SK-N-SH treated with all-trans-retinoic acid at 6 μM for 48 hours (cell line): Measurements from ENCODE around the gene THADA.

ENCODE experiments used
- ATAC-seq: fragments of 200-7000 bp; cut with Tn5 transposase; 3 replicates; pipeline ENCODE4 v1.9.1; 2020; ENCODE audit warnings: mild to moderate bottlenecking, moderate library complexity
- ARNTL ChIP-seq: fragments of 450-650 bp; formaldehyde crosslinking; IDR thresholded peaks from 2 replicates; pipeline ENCODE4 v1.5.0; 2020; ENCODE audit warnings: low read depth, mild to moderate bottlenecking, moderate library complexity, borderline replicate concordance
- BACH2 ChIP-seq: fragments of 250-450 bp; sonication (Bioruptor Pico); IDR thresholded peaks from 2 replicates; pipeline ENCODE4 v1.9.0; 2021; ENCODE audit warnings: mild to moderate bottlenecking, borderline replicate concordance
- CSDC2 ChIP-seq: fragments of 250-450 bp; sonication (Bioruptor Pico); IDR thresholded peaks from 2 replicates; pipeline ENCODE4 v1.5.0; 2020; ENCODE audit warnings: mild to moderate bottlenecking, moderate library complexity
- ESRRG ChIP-seq: fragments of 250-450 bp; sonication (Bioruptor Pico); IDR thresholded peaks from 2 replicates; pipeline ENCODE4 v1.6.1; 2021; ENCODE audit warnings: mild to moderate bottlenecking
- GLIS3 ChIP-seq: fragments of 250-450 bp; sonication (Bioruptor Pico); IDR thresholded peaks from 2 replicates; pipeline ENCODE4 v1.5.0; 2020; ENCODE audit warnings: mild to moderate bottlenecking, moderate library complexity
- ISL1 ChIP-seq: fragments of 250-450 bp; sonication (Bioruptor Pico); IDR thresholded peaks from 2 replicates; pipeline ENCODE4 v2.1.2; 2022; ENCODE audit warnings: mild to moderate bottlenecking, moderate library complexity
- OSR1 ChIP-seq: fragments of 250-450 bp; sonication (Bioruptor Pico); IDR thresholded peaks from 2 replicates; pipeline ENCODE4 v1.8.0; 2022; ENCODE audit warnings: moderate library complexity, mild to moderate bottlenecking, inconsistent platforms
- PATZ1 ChIP-seq: fragments of 250-450 bp; sonication (Bioruptor Pico); IDR thresholded peaks from 2 replicates; pipeline ENCODE4 v1.8.0; 2020; ENCODE audit warnings: mild to moderate bottlenecking, moderate library complexity, borderline replicate concordance
- RARB ChIP-seq: fragments of 250-450 bp; sonication (Bioruptor Pico); IDR thresholded peaks from 2 replicates; pipeline ENCODE4 v1.8.0; 2021; ENCODE audit warnings: mild to moderate bottlenecking, moderate library complexity
- TCF4 ChIP-seq: fragments of 250-450 bp; sonication (Bioruptor Pico); IDR thresholded peaks from 2 replicates; pipeline ENCODE4 v1.8.0; 2021; ENCODE audit warnings: mild to moderate bottlenecking, moderate library complexity, borderline replicate concordance
- TOX ChIP-seq: fragments of 250-450 bp; sonication (Bioruptor Pico); IDR thresholded peaks from 2 replicates; pipeline ENCODE4 v1.8.0; 2021; ENCODE audit warnings: mild to moderate bottlenecking, moderate library complexity, borderline replicate concordance
- TSHZ2 ChIP-seq: fragments of 250-450 bp; sonication (Bioruptor Pico); IDR thresholded peaks from 2 replicates; pipeline ENCODE4 v1.5.0; 2020; ENCODE audit warnings: mild to moderate bottlenecking, moderate library complexity
- ZC3H10 ChIP-seq: fragments of 250-450 bp; sonication (Bioruptor Pico); IDR thresholded peaks from 2 replicates; pipeline ENCODE4 v1.5.1; 2021; ENCODE audit warnings: mild to moderate bottlenecking, moderate library complexity
- ZFP3 ChIP-seq: fragments of 250-450 bp; sonication (Bioruptor Pico); IDR thresholded peaks from 2 replicates; pipeline ENCODE4 v1.5.0; 2020; ENCODE audit warnings: mild to moderate bottlenecking, moderate library complexity
- ZFP30 ChIP-seq: fragments of 450-650 bp; formaldehyde crosslinking; IDR thresholded peaks from 2 replicates; pipeline ENCODE4 v1.5.0; 2022; ENCODE audit warnings: mild to moderate bottlenecking, moderate library complexity
- ZNF565 ChIP-seq: fragments of 450-650 bp; formaldehyde crosslinking; conservative IDR thresholded peaks from 2 replicates; pipeline ENCODE4 v1.5.0; 2020; ENCODE audit warnings: low read depth, mild to moderate bottlenecking, moderate library complexity
- ZNF70 ChIP-seq: fragments of 450-650 bp; formaldehyde crosslinking; IDR thresholded peaks from 2 replicates; pipeline ENCODE4 v1.5.0; 2020; ENCODE audit warnings: mild to moderate bottlenecking, moderate library complexity
- ZNF8 ChIP-seq: fragments of 450-650 bp; formaldehyde crosslinking; IDR thresholded peaks from 2 replicates; pipeline ENCODE4 v1.5.0; 2020; ENCODE audit warnings: mild to moderate bottlenecking, moderate library complexity
- TF ChIP-seq, protein P1 (sequence below): fragments of 250-450 bp; sonication (Bioruptor Pico); IDR thresholded peaks from 2 replicates; pipeline ENCODE4 v1.5.1; 2021; ENCODE audit warnings: mild to moderate bottlenecking, moderate library complexity
- TF ChIP-seq, protein P2 (sequence below): fragments of 250-450 bp; sonication (Bioruptor Pico); IDR thresholded peaks from 2 replicates; pipeline ENCODE4 v1.8.0; 2021; ENCODE audit warnings: low read depth, mild to moderate bottlenecking, moderate library complexity, borderline replicate concordance

Gene THADA

DNA sequence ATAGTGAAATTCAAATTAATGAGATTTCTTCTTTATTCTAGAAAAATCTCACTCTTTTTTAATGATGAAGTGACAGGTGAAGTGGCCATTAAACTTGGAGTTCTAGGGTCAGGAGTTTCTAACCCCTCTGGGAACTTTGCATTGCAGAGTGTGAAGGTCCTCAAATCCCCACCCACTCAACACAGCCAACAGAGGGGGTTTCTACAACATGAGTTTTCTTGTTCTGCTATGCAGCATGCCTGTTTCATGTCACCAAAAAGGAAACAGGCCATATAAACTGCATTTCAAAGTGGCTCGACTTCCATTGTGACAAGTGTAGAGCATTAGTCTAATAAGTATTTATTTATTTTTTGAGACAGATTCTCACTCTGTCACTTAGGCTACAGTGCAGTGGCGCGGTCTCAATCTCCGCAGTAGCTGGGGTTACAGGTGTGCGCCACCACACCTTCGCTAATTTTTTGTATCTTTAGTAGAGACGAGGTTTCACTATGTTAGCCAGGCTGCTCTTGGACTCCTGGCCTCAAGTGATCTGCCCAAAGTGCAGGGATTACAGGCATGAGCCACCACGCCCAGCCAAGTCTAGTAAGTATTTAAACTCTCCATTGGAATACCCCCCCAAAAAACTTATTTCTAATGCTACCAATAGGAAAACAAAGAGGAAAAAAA is 223.3 kb downstream of the THADA start:
- TF ChIP-seq ZC3H10 (no peak), ESRRG (CRISPR knock-in tag) (no peak), OSR1 (CRISPR knock-in tag) (no peak), CSDC2 (no peak), ZFP30 (CRISPR knock-in tag) (no peak), ZNF70 (no peak), GLIS3 (CRISPR knock-in tag) (no peak), PATZ1 (CRISPR knock-in tag) (no peak), TCF4 (no peak), TSHZ2 (no peak), ARNTL (CRISPR knock-in tag) (no peak)
- TF ChIP-seq, protein P1, sequence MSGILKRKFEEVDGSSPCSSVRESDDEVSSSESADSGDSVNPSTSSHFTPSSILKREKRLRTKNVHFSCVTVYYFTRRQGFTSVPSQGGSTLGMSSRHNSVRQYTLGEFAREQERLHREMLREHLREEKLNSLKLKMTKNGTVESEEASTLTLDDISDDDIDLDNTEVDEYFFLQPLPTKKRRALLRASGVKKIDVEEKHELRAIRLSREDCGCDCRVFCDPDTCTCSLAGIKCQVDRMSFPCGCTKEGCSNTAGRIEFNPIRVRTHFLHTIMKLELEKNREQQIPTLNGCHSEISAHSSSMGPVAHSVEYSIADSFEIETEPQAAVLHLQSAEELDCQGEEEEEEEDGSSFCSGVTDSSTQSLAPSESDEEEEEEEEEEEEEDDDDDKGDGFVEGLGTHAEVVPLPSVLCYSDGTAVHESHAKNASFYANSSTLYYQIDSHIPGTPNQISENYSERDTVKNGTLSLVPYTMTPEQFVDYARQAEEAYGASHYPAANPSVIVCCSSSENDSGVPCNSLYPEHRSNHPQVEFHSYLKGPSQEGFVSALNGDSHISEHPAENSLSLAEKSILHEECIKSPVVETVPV (CRISPR knock-in tag), result no peak
- no peak for ATAC-seq

- TF ChIP-seq ZFP30 (CRISPR knock-in tag), result no peak
- no peak for TF ChIP-seq TSHZ2
- TF ChIP-seq BACH2 (CRISPR knock-in tag), result no peak
- TF ChIP-seq ESRRG (CRISPR knock-in tag), result no peak
- TF ChIP-seq GLIS3 (CRISPR knock-in tag), result no peak
- TF ChIP-seq, protein P2, sequence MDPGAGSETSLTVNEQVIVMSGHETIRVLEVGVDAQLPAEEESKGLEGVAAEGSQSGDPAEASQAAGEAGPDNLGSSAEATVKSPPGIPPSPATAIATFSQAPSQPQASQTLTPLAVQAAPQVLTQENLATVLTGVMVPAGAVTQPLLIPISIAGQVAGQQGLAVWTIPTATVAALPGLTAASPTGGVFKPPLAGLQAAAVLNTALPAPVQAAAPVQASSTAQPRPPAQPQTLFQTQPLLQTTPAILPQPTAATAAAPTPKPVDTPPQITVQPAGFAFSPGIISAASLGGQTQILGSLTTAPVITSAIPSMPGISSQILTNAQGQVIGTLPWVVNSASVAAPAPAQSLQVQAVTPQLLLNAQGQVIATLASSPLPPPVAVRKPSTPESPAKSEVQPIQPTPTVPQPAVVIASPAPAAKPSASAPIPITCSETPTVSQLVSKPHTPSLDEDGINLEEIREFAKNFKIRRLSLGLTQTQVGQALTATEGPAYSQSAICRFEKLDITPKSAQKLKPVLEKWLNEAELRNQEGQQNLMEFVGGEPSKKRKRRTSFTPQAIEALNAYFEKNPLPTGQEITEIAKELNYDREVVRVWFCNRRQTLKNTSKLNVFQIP (CRISPR knock-in tag), result no peak
- no peak for TF ChIP-seq PATZ1 (CRISPR knock-in tag)
- 0 out of 2 replicates have a peak, but pooled peaks have one; percentile 17 for TF ChIP-seq TCF4
- TF ChIP-seq ISL1 (CRISPR knock-in tag), result peak; percentile 81
- TF ChIP-seq ZC3H10, result no peak
- no peak for TF ChIP-seq ZNF565 (CRISPR knock-in tag)
- TF ChIP-seq ZNF70, result no peak
- TF ChIP-seq RARB, result no peak
- no peak for TF ChIP-seq TOX
- no peak for TF ChIP-seq ZFP3 (CRISPR knock-in tag)
- no peak for TF ChIP-seq ZNF8
- TF ChIP-seq, all 23 proteins: peak for 2
- ATAC-seq, result no peak
Observed at GRCh38 chr2:43370705-43371104, 225.1 kb downstream of the THADA start.
